Neural progenitor cell (in vitro differentiated cells): ENCODE data around the gene RAMP3.

Source experiments
- CTCF ChIP-seq: fragments of 200-600 bp; sonication (generic); IDR thresholded peaks from 2 replicates; pipeline ENCODE4 v1.5.1; 2017; ENCODE audit warnings: antibody characterized with exemption, mild to moderate bottlenecking
- EZH2phosphoT487 ChIP-seq: fragments of 200-600 bp; sonication (generic); IDR thresholded peaks from 2 replicates; pipeline ENCODE4 v1.6.1; 2017; ENCODE audit warnings: antibody characterized with exemption

- TF ChIP-seq CTCF = no peak
- TF ChIP-seq EZH2phosphoT487 = no peak
Measured at GRCh38 chr7:45223078-45223477, 65.5 kb downstream of the RAMP3 start.
